ENCODE data around the gene STK11.

STK11 gene

GRCh38 chr19:1274081-1274851 lies 68.7 kb downstream of the STK11 start:
- DNase-seq (ENCODE audit: low spot score): no peak

- DNase-seq (ENCODE audit: low spot score): no peak
Measured at GRCh38 chr19:1274852-1275259, 69.3 kb downstream of the STK11 start.

- peak; percentile 94 for DNase-seq (ENCODE audit: low spot score)
Measured at GRCh38 chr19:1275260-1275975, 69.8 kb downstream of the STK11 start, which contains the start of gene FAM174C. TSS of gene FAM174C (plus strand) at chr19:1275530. CDS start at chr19:1275550, 20 bp downstream.

GRCh38 chr19:1275976-1276627 lies 70.5 kb downstream of the STK11 start:
- peak; percentile 24 for DNase-seq (ENCODE audit: low spot score)

GRCh38 chr19:1276628-1277022 lies 71.0 kb downstream of the STK11 start:
- DNase-seq (ENCODE audit: low spot score): no peak

- no peak for DNase-seq (ENCODE audit: low spot score)
Measured at GRCh38 chr19:1277061-1277460, 71.5 kb downstream of the STK11 start.
